ENCODE data around the gene THSD4. TPM values are rescaled to one million over a fixed set of nuclear protein-coding genes. Genes with fewer than 3 reads are reported as not detected.

Gene THSD4
- polyA plus RNA-seq, 1 donor (not counting 4 experiments of a cell fraction or from before 2014, with no cell fraction given): 24.5 TPM

DNA sequence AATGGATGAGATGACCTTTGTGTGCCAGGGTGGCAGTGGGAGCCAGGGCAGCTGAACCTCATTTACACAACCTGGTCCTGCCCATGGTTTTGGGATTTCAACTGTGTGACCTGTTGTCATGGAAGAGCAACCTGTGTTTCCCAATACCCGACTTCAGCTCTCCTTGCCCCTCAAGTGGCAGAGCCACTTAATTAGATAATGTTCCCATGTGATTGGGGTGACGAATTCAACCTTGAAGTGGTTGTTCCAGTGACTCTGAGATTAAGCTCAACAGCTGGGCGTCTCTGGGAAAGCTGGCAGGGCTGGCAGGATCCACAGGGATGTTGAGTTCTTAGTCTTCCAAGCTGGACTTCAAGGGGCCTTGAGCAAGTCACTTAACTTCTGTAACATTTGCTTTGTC lies 71.0 kb downstream of the THSD4 start:
- Histone ChIP-seq H3K4me1 (ENCODE audit: control insufficient read depth, extremely low read depth, insufficient read depth, low read length) (no peaks in the 10 kb centered on the region), H3K27me3 (ENCODE audit: control insufficient read depth, extremely low read depth, insufficient read depth, low read length) (no peaks in the 10 kb centered on the region), H3K9me1 (ENCODE audit: control insufficient read depth, extremely low read depth, insufficient read depth, low read length) (peaks cover 2% of the 10 kb centered on the region), H3K79me2 (ENCODE audit: control insufficient read depth, insufficient read depth, low read length) (peaks cover 37% of the 10 kb centered on the region), H2AFZ (ENCODE audit: control insufficient read depth, low read length) (no peak overlapping the region), H3K9me3 (ENCODE audit: control insufficient read depth, low read depth, low read length) (no peaks in the 10 kb centered on the region), H3K9ac (ENCODE audit: control insufficient read depth, extremely low read depth, insufficient read depth, low read length) (no peak overlapping the region), H3K4me3 (ENCODE audit: control insufficient read depth in 2 of 3, extremely low read depth in 1 of 3, insufficient read depth in 2 of 3, low read depth in 1 of 3, low read length in 3 of 3) (no peak overlapping the region), H3K36me3 (ENCODE audit: control insufficient read depth in 2 of 2, extremely low read depth in 1 of 2, insufficient read depth in 2 of 2, low read length in 2 of 2) (peaks cover 19 to 32% of the 10 kb centered on the region in 2 experiments), H4K20me1 (ENCODE audit: control insufficient read depth, extremely low read depth, insufficient read depth, low read length) (no peaks in the 10 kb centered on the region), H3K27ac (ENCODE audit: control insufficient read depth, insufficient read depth, low read length) (no peak overlapping the region), H3K4me2 (ENCODE audit: control insufficient read depth, extremely low read depth, insufficient read depth, low read depth, low read length) (no peak overlapping the region)
- TF ChIP-seq EZH2 (IDR thresholded peaks at IDR 0.05; ENCODE audit: low read length): no peak
- TF ChIP-seq, protein P1, sequence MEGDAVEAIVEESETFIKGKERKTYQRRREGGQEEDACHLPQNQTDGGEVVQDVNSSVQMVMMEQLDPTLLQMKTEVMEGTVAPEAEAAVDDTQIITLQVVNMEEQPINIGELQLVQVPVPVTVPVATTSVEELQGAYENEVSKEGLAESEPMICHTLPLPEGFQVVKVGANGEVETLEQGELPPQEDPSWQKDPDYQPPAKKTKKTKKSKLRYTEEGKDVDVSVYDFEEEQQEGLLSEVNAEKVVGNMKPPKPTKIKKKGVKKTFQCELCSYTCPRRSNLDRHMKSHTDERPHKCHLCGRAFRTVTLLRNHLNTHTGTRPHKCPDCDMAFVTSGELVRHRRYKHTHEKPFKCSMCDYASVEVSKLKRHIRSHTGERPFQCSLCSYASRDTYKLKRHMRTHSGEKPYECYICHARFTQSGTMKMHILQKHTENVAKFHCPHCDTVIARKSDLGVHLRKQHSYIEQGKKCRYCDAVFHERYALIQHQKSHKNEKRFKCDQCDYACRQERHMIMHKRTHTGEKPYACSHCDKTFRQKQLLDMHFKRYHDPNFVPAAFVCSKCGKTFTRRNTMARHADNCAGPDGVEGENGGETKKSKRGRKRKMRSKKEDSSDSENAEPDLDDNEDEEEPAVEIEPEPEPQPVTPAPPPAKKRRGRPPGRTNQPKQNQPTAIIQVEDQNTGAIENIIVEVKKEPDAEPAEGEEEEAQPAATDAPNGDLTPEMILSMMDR (optimal IDR thresholded peaks at IDR 0.05 in 1 of 3, IDR thresholded peaks at IDR 0.05 in 1 of 3, conservative IDR thresholded peaks at IDR 0.05 in 1 of 3; ENCODE audit: extremely low read depth in 1 of 3, insufficient read depth in 2 of 3, low read length in 3 of 3): no peak
- no peak for DNase-seq (ENCODE audit: low read depth, low spot score)
- FAIRE-seq: no peak
- dilution Hi-C loops (cut with MboI; ENCODE audit: extremely low pct_ligation_motif_present, low sequenced_read_pairs): no loop called here

GRCh38 chr15:71187078-71187477 lies 71.8 kb downstream of the THSD4 start:
- no peaks in the 10 kb centered on the region for H3K27me3 ChIP-seq (ENCODE audit: control insufficient read depth, extremely low read depth, insufficient read depth, low read length)
- DNase-seq (ENCODE audit: low read depth, low spot score) (no peak), FAIRE-seq (no peak)
- no peaks in the 10 kb centered on the region for H3K9me3 ChIP-seq (ENCODE audit: control insufficient read depth, low read depth, low read length)
- H3K79me2 ChIP-seq (ENCODE audit: control insufficient read depth, insufficient read depth, low read length): peaks cover 39% of the 10 kb centered on the region
- no peaks in the 10 kb centered on the region for H3K4me1 ChIP-seq (ENCODE audit: control insufficient read depth, extremely low read depth, insufficient read depth, low read length)
- no peak overlapping the region for H2AFZ ChIP-seq (ENCODE audit: control insufficient read depth, low read length)
- H4K20me1 ChIP-seq (ENCODE audit: control insufficient read depth, extremely low read depth, insufficient read depth, low read length): no peaks in the 10 kb centered on the region
- H3K9ac ChIP-seq (ENCODE audit: control insufficient read depth, extremely low read depth, insufficient read depth, low read length): no peak overlapping the region
- peaks cover 19 to 35% of the 10 kb centered on the region in 2 experiments for H3K36me3 ChIP-seq (ENCODE audit: control insufficient read depth in 2 of 2, extremely low read depth in 1 of 2, insufficient read depth in 2 of 2, low read length in 2 of 2)
- peaks cover 2% of the 10 kb centered on the region for H3K9me1 ChIP-seq (ENCODE audit: control insufficient read depth, extremely low read depth, insufficient read depth, low read length)
- no peak overlapping the region for H3K4me2 ChIP-seq (ENCODE audit: control insufficient read depth, extremely low read depth, insufficient read depth, low read depth, low read length)
- H3K27ac ChIP-seq (ENCODE audit: control insufficient read depth, insufficient read depth, low read length): no peak overlapping the region
- dilution Hi-C loops (cut with MboI; ENCODE audit: extremely low pct_ligation_motif_present, low sequenced_read_pairs): no loop called here
- H3K4me3 ChIP-seq (ENCODE audit: control insufficient read depth in 2 of 3, extremely low read depth in 1 of 3, insufficient read depth in 2 of 3, low read depth in 1 of 3, low read length in 3 of 3): no peak overlapping the region
- TF ChIP-seq, protein P1 (optimal IDR thresholded peaks at IDR 0.05 in 1 of 3, IDR thresholded peaks at IDR 0.05 in 1 of 3, conservative IDR thresholded peaks at IDR 0.05 in 1 of 3; ENCODE audit: extremely low read depth in 1 of 3, insufficient read depth in 2 of 3, low read length in 3 of 3): no peak
- no peak for TF ChIP-seq EZH2 (IDR thresholded peaks at IDR 0.05; ENCODE audit: low read length)
